ENCODE measurements around the gene CNTN4. TPM values are rescaled to one million over a fixed set of nuclear protein-coding genes. Genes with fewer than 3 reads are reported as not detected.
A peak's percentile ranks its signal among the peaks of the same experiment; 100 is the strongest.

CNTN4 gene
- total RNA-seq, 1 experiment from 2014 or later: 1.6 TPM

- no peak overlapping the region for H2BK20ac ChIP-seq (ENCODE audit: low read depth, low read length, poor library complexity, severe bottlenecking)
- no peak overlapping the region for H2AFZ ChIP-seq (ENCODE audit: low read length)
- no peaks in the 10 kb centered on the region for H3K79me1 ChIP-seq (ENCODE audit: insufficient read depth, low read depth, low read length, poor library complexity, severe bottlenecking)
- no CpG with 5 or more reads among the region's 2 CpGs for WGBS (ENCODE audit: extremely low coverage, insufficient read length, low lambda C conversion rate)
- H2BK15ac ChIP-seq (ENCODE audit: low read depth, low read length): no peak overlapping the region
- no peaks in the 10 kb centered on the region for H3K4me1 ChIP-seq (ENCODE audit: insufficient read depth, low read length)
- no peak overlapping the region for H3K56ac ChIP-seq (ENCODE audit: insufficient read length, low read depth, low read length)
- H3K79me2 ChIP-seq (ENCODE audit: insufficient read depth, low read length): no peaks in the 10 kb centered on the region
- DNase-seq: no peak
- no peak overlapping the region for H3K4ac ChIP-seq (ENCODE audit: low read depth, low read length)
- no peak overlapping the region for H4K8ac ChIP-seq (replicated peaks; ENCODE audit: insufficient read length, low read depth, low read length)
- no peak overlapping the region for H3K9ac ChIP-seq (ENCODE audit: extremely low read depth, insufficient read length, low read length)
- Mint-ChIP-seq H3K27ac (peak overlapping the region in 1 of 3 experiments; percentile 40; a peak in 1 of 7 replicates), H3K9me3 (no peaks in the 10 kb centered on the region), H3K27me3 (ENCODE audit: low read depth) (no peaks in the 10 kb centered on the region), H3K4me3 (no peak overlapping the region), H3K4me1 (no peaks in the 10 kb centered on the region), H3K36me3 (ENCODE audit: insufficient read depth in 1 of 3, low read depth in 3 of 3) (no peaks in the 10 kb centered on the region)
- H2BK120ac ChIP-seq (ENCODE audit: low read depth, low read length, poor library complexity, severe bottlenecking): no peak overlapping the region
- H3K27me3 ChIP-seq (ENCODE audit: insufficient read depth, low read length): no peaks in the 10 kb centered on the region
- TF ChIP-seq CTCF (conservative IDR thresholded peaks at IDR 0.05): no peak
- H4K20me1 ChIP-seq (ENCODE audit: control insufficient read depth, insufficient read depth, insufficient read length): no peaks in the 10 kb centered on the region
- no peak overlapping the region for H3K23ac ChIP-seq (ENCODE audit: insufficient read length, low read depth, low read length)
- no peak overlapping the region for H3K18ac ChIP-seq (ENCODE audit: insufficient read length, low read depth, low read length)
- H4K91ac ChIP-seq (ENCODE audit: insufficient read length, low read depth, low read length): no peak overlapping the region
- H3T11ph ChIP-seq (ENCODE audit: low read length): no peak overlapping the region
- H3K27ac ChIP-seq (ENCODE audit: insufficient read length, low read depth, low read length): no peak overlapping the region
- H3K14ac ChIP-seq (ENCODE audit: insufficient read depth, low read length): no peak overlapping the region
- H2BK5ac ChIP-seq (ENCODE audit: insufficient read length, low read length): no peak overlapping the region
- H4K5ac ChIP-seq (ENCODE audit: insufficient read length, low read depth, low read length): no peak overlapping the region
- no peaks in the 10 kb centered on the region for H3K9me3 ChIP-seq (ENCODE audit: control insufficient read depth, low read depth, low read length)
- H3K4me2 ChIP-seq (ENCODE audit: insufficient read depth, insufficient read length, low read length): no peak overlapping the region
- no peak overlapping the region for H2AK5ac ChIP-seq (ENCODE audit: insufficient read length, low read length)
- H3K23me2 ChIP-seq (ENCODE audit: insufficient read length, low read depth, low read length, poor library complexity, severe bottlenecking): no peaks in the 10 kb centered on the region
- no peak overlapping the region for H2BK12ac ChIP-seq (ENCODE audit: insufficient read length, low read depth, low read length)
Measured at GRCh38 chr3:2888592-2888991, 789.9 kb downstream of the CNTN4 start.

Measured in H9 (cell line).